Osteocyte (in vitro differentiated cells): ENCODE data around the gene RNF213. TPM values are rescaled to one million over a fixed set of nuclear protein-coding genes. Genes with fewer than 3 reads are reported as not detected.
"Not testable (repeated sequence)": the region's sequence is repeated elsewhere in the genome, so short reads cannot be mapped to it uniquely, and the experiment has no call there.

Experiments
- DNase-seq: peaks from one replicate; pipeline ENCODE4 v3.0.0; 2021; ENCODE audit warnings: mixed read lengths; ENCODE audit not compliant: unreplicated experiment; ENCODE audit errors: extremely low spot score
- H3K27ac Mint-ChIP-seq: one replicate; pipeline ENCODE4 v1.8.0; 2021; ENCODE audit warnings: mild to moderate bottlenecking, mixed read lengths; ENCODE audit not compliant: unreplicated experiment
- H3K27me3 Mint-ChIP-seq: one replicate; pipeline ENCODE4 v1.8.0; 2021; ENCODE audit warnings: mixed read lengths; ENCODE audit not compliant: unreplicated experiment
- H3K36me3 Mint-ChIP-seq: one replicate; pipeline ENCODE4 v1.8.0; 2021; ENCODE audit warnings: mixed read lengths; ENCODE audit not compliant: unreplicated experiment
- H3K4me1 Mint-ChIP-seq: one replicate; pipeline ENCODE4 v1.8.0; 2021; ENCODE audit warnings: mixed read lengths; ENCODE audit not compliant: unreplicated experiment
- H3K4me3 Mint-ChIP-seq: one replicate; pipeline ENCODE4 v1.8.0; 2021; ENCODE audit warnings: mild to moderate bottlenecking, moderate library complexity, mixed read lengths; ENCODE audit not compliant: unreplicated experiment
- H3K9me3 Mint-ChIP-seq: one replicate; pipeline ENCODE4 v1.8.0; 2021; ENCODE audit warnings: mixed read lengths; ENCODE audit not compliant: unreplicated experiment
- total RNA-seq: library from RNA; stranded (reverse); gene quantifications from 2 replicates; pipeline ENCODE4 v1.2.1, GENCODE V29; 2021
- TF ChIP-seq, protein P1 (sequence below): fragments of 200-600 bp; sonication (generic); IDR thresholded peaks from 2 replicates; pipeline ENCODE4 v1.5.0; 2021; ENCODE audit warnings: antibody characterized with exemption, mild to moderate bottlenecking, moderate library complexity

Gene RNF213
- total RNA-seq, 1 donor from 2014 or later, result 106 TPM

DNA sequence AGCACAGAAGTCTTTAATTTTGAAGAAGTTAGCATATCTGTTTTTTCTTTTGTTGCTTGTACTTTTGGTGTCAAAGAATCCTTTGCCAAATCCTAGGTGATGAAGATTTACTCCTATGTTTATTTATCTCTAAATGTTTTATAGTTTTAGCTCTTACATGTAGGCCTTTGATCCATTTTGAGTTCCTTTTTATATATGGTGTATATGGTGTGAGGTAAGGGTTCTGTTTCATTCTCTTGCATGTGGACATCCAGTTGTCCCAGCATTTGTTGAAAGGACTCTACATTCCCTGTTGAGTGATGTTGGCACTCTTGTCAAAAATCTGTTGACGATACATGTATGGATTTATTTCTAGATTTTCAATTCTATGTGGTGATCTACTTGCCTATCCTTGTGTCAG lies 62.2 kb downstream of the RNF213 start:
- Mint-ChIP-seq H3K27ac (no peak overlapping the region), H3K27me3 (no peaks in the 10 kb centered on the region), H3K36me3 (peaks cover 72% of the 10 kb centered on the region), H3K4me1 (no peaks in the 10 kb centered on the region), H3K4me3 (no peak overlapping the region), H3K9me3 (peaks cover 8% of the 10 kb centered on the region)
- TF ChIP-seq, protein P1, sequence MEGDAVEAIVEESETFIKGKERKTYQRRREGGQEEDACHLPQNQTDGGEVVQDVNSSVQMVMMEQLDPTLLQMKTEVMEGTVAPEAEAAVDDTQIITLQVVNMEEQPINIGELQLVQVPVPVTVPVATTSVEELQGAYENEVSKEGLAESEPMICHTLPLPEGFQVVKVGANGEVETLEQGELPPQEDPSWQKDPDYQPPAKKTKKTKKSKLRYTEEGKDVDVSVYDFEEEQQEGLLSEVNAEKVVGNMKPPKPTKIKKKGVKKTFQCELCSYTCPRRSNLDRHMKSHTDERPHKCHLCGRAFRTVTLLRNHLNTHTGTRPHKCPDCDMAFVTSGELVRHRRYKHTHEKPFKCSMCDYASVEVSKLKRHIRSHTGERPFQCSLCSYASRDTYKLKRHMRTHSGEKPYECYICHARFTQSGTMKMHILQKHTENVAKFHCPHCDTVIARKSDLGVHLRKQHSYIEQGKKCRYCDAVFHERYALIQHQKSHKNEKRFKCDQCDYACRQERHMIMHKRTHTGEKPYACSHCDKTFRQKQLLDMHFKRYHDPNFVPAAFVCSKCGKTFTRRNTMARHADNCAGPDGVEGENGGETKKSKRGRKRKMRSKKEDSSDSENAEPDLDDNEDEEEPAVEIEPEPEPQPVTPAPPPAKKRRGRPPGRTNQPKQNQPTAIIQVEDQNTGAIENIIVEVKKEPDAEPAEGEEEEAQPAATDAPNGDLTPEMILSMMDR, result no peak
- DNase-seq, result no peak

DNA sequence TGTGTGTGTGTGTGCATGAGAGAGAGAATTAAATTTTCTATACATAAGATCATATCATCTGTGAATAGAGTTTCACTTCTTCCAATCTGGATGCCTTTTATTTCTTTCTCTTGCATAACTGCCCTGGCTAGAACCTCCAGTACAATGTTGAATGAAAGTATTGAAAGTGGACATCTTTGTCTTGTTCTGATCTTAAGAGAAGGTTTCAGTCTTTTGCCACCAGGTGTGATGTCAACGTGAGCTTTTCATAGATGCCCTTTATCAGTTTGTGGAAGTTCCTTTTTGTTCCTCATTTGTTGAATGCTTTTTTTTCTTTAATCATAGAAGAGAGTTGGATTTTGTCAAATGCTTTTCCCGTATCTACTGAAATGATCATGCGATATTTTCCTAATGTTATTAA lies 63.3 kb downstream of the RNF213 start:
- H3K36me3 Mint-ChIP-seq, result peaks cover 78% of the 10 kb centered on the region

DNA sequence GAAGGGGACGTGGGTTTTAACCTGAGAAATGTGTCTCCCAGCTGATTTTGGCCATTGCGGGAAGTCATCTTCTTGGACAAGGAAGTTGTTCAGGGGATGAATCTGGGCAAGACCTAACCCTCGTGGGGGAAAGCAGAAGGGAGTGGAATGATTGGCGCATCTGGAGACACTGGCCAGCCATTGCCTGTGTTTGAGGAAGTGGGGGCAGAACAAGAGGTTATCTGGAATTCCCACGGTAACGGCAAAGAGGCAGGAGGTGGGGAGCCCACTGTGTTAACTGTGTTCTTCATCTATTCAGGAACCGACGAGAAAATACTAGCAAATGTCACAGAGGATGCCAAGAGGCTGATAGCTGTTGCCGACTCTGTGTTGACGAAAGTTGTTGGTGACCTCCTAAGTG lies 66.9 kb downstream of the RNF213 start:
- Mint-ChIP-seq H3K27ac (no peak overlapping the region), H3K4me3 (no peak overlapping the region), H3K36me3 (peaks cover 86% of the 10 kb centered on the region), H3K9me3 (peaks cover 7% of the 10 kb centered on the region), H3K4me1 (no peaks in the 10 kb centered on the region), H3K27me3 (no peaks in the 10 kb centered on the region)
- TF ChIP-seq, protein P1, result no peak
- DNase-seq, result no peak

More for the DNA sequence above, 63.3 kb downstream of the RNF213 start:
- H3K4me3 Mint-ChIP-seq, result no peak overlapping the region
- TF ChIP-seq, protein P1, result no peak
- no peaks in the 10 kb centered on the region for H3K4me1 Mint-ChIP-seq
- H3K27me3 Mint-ChIP-seq, result no peaks in the 10 kb centered on the region
- H3K27ac Mint-ChIP-seq, result no peak overlapping the region
- H3K9me3 Mint-ChIP-seq, result peaks cover 8% of the 10 kb centered on the region
- no peak for DNase-seq

DNA sequence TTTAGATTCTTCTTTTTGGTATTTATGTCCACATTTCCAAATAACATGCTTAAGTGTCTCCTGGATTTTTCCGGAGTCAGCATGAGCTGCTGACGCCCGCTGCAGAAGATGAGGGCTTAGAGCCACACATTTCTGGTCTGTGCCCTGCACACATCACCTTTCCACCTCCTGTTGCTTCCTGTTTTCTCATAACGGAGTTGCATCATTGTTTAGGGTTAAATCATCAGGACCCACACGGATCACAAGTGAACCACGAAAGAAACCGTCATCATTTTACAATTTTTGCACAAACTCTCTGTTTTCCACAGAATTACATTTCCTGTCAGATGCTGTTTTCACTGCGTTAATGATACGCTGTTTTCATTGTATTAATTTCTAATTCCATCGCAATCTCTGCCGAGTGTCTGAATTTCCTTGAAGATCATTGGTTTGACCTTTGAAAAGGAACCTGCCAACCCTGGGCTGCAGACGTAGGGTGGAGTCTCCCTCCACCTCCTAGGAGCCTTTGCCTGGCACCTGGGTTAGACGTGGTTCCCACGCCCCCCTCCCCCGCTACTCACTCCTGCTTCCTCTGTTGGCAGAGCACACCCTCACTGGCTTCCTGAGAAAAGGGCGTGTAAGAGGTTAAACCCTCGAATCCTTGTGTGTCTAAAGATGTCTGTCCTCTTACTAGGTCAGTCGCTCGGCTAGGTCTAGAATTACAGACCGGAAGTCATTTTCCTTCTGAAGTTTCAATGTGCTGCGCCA lies 68.2 kb downstream of the RNF213 start:
- no peaks in the 10 kb centered on the region for H3K27me3 Mint-ChIP-seq

DNA sequence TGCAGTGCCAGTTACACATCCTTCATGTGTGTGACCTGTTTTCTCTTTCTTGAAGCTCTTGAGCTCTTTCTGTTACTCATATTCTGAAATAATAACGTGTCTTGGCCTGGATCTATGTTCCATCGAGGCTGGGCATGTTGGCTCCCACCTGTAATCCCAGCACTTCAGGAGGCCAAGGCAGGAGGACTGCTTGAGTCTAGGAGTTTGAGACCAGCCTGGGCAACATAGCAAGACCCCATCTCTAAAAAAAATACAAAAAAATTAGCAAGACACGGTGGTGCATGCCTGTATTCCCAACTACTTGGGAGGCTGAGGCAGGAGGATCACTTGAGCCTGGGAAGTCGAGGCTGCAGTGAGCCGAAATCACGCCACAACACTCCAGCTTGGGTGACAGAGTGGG lies 68.8 kb downstream of the RNF213 start:
- H3K9me3 Mint-ChIP-seq, H3K4me3 Mint-ChIP-seq, H3K27me3 Mint-ChIP-seq, H3K4me1 Mint-ChIP-seq, H3K27ac Mint-ChIP-seq, DNase-seq: not testable (repeated sequence)
- H3K36me3 Mint-ChIP-seq, result peaks cover 77% of the 10 kb centered on the region

More for the DNA sequence above, 68.2 kb downstream of the RNF213 start:
- Mint-ChIP-seq H3K9me3 (no peaks in the 10 kb centered on the region), H3K4me3 (no peak overlapping the region), H3K36me3 (peaks cover 78% of the 10 kb centered on the region), H3K27ac (no peak overlapping the region), H3K4me1 (no peaks in the 10 kb centered on the region)
- TF ChIP-seq, protein P1, result no peak
- DNase-seq, result no peak
